Osteocyte (in vitro differentiated cells): Measurements from ENCODE around the gene AKAP6. TPM values are rescaled to one million over a fixed set of nuclear protein-coding genes. Genes with fewer than 3 reads are reported as not detected.
A peak's percentile ranks its signal among the peaks of the same experiment; 100 is the strongest.
"Not testable (repeated sequence)": the region's sequence is repeated elsewhere in the genome, so short reads cannot be mapped to it uniquely, and the experiment has no call there.

Source experiments
- DNase-seq: peaks from one replicate; pipeline ENCODE4 v3.0.0; 2021; ENCODE audit warnings: mixed read lengths; ENCODE audit not compliant: unreplicated experiment; ENCODE audit errors: extremely low spot score
- H3K27ac Mint-ChIP-seq: one replicate; pipeline ENCODE4 v1.8.0; 2021; ENCODE audit warnings: mild to moderate bottlenecking, mixed read lengths; ENCODE audit not compliant: unreplicated experiment
- H3K27me3 Mint-ChIP-seq: one replicate; pipeline ENCODE4 v1.8.0; 2021; ENCODE audit warnings: mixed read lengths; ENCODE audit not compliant: unreplicated experiment
- H3K36me3 Mint-ChIP-seq: one replicate; pipeline ENCODE4 v1.8.0; 2021; ENCODE audit warnings: mixed read lengths; ENCODE audit not compliant: unreplicated experiment
- H3K4me1 Mint-ChIP-seq: one replicate; pipeline ENCODE4 v1.8.0; 2021; ENCODE audit warnings: mixed read lengths; ENCODE audit not compliant: unreplicated experiment
- H3K4me3 Mint-ChIP-seq: one replicate; pipeline ENCODE4 v1.8.0; 2021; ENCODE audit warnings: mild to moderate bottlenecking, moderate library complexity, mixed read lengths; ENCODE audit not compliant: unreplicated experiment
- H3K9me3 Mint-ChIP-seq: one replicate; pipeline ENCODE4 v1.8.0; 2021; ENCODE audit warnings: mixed read lengths; ENCODE audit not compliant: unreplicated experiment
- total RNA-seq: library from RNA; stranded (reverse); gene quantifications from 2 replicates; pipeline ENCODE4 v1.2.1, GENCODE V29; 2021
- TF ChIP-seq, protein P1 (sequence below): fragments of 200-600 bp; sonication (generic); IDR thresholded peaks from 2 replicates; pipeline ENCODE4 v1.5.0; 2021; ENCODE audit warnings: antibody characterized with exemption, mild to moderate bottlenecking, moderate library complexity

The AKAP6 gene
- total RNA-seq, 1 donor from 2014 or later, result 4.1 TPM

- H3K27ac Mint-ChIP-seq, result no peak overlapping the region
- H3K9me3 Mint-ChIP-seq, result no peaks in the 10 kb centered on the region
- no peaks in the 10 kb centered on the region for H3K36me3 Mint-ChIP-seq
- no peaks in the 10 kb centered on the region for H3K27me3 Mint-ChIP-seq
- DNase-seq, result no peak
- peaks cover 28% of the 10 kb centered on the region for H3K4me1 Mint-ChIP-seq
- no peak overlapping the region for H3K4me3 Mint-ChIP-seq
- TF ChIP-seq, protein P1, sequence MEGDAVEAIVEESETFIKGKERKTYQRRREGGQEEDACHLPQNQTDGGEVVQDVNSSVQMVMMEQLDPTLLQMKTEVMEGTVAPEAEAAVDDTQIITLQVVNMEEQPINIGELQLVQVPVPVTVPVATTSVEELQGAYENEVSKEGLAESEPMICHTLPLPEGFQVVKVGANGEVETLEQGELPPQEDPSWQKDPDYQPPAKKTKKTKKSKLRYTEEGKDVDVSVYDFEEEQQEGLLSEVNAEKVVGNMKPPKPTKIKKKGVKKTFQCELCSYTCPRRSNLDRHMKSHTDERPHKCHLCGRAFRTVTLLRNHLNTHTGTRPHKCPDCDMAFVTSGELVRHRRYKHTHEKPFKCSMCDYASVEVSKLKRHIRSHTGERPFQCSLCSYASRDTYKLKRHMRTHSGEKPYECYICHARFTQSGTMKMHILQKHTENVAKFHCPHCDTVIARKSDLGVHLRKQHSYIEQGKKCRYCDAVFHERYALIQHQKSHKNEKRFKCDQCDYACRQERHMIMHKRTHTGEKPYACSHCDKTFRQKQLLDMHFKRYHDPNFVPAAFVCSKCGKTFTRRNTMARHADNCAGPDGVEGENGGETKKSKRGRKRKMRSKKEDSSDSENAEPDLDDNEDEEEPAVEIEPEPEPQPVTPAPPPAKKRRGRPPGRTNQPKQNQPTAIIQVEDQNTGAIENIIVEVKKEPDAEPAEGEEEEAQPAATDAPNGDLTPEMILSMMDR, result no peak
Observed at GRCh38 chr14:32453857-32454810, 125.0 kb downstream of the AKAP6 start.

- Mint-ChIP-seq H3K4me1 (peaks cover 38% of the 10 kb centered on the region), H3K36me3 (no peaks in the 10 kb centered on the region), H3K27me3 (no peaks in the 10 kb centered on the region), H3K27ac (peak overlapping the region; percentile 93), H3K9me3 (peaks cover 7% of the 10 kb centered on the region), H3K4me3 (no peak overlapping the region)
- TF ChIP-seq, protein P1, result no peak
- no peak for DNase-seq
Observed at GRCh38 chr14:32457213-32457920, 128.3 kb downstream of the AKAP6 start.

GRCh38 chr14:32458720-32459119 lies 129.6 kb downstream of the AKAP6 start:
- H3K27ac Mint-ChIP-seq, result peak overlapping the region; percentile 66
- DNase-seq, result no peak
- H3K36me3 Mint-ChIP-seq, result peaks cover 5% of the 10 kb centered on the region
- H3K9me3 Mint-ChIP-seq, result peaks cover 20% of the 10 kb centered on the region
- no peaks in the 10 kb centered on the region for H3K27me3 Mint-ChIP-seq
- TF ChIP-seq, protein P1, result no peak
- H3K4me3 Mint-ChIP-seq, result no peak overlapping the region
- H3K4me1 Mint-ChIP-seq, result peaks cover 35% of the 10 kb centered on the region

DNA sequence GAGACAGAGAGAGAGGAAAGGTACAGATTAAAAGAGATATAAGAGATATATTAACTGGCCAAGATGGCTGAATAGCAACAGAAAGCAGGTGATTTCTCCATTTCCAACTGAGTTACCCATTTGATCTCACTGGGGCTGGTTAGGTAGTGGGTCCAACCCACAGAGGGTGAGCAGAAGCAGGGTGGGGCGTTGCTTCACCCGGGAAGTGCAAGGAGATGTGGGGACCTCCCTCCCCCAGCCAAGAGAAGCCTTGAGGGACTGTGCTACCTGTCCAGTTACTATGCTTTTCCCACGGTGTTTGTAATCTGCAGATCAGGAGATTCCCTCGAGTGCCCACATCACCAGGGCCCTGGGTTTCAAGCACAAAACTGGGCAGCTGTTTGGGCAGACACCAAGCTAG lies 131.2 kb downstream of the AKAP6 start:
- no peak for DNase-seq
- peaks cover 20% of the 10 kb centered on the region for H3K9me3 Mint-ChIP-seq
- H3K27ac Mint-ChIP-seq, result no peak overlapping the region
- H3K4me3 Mint-ChIP-seq, result no peak overlapping the region
- H3K4me1 Mint-ChIP-seq, result peaks cover 33% of the 10 kb centered on the region
- H3K27me3 Mint-ChIP-seq, result no peaks in the 10 kb centered on the region
- TF ChIP-seq, protein P1, result no peak
- peaks cover 6% of the 10 kb centered on the region for H3K36me3 Mint-ChIP-seq

GRCh38 chr14:32462553-32462952 lies 133.5 kb downstream of the AKAP6 start:
- H3K36me3 Mint-ChIP-seq, H3K27ac Mint-ChIP-seq, DNase-seq, H3K4me3 Mint-ChIP-seq, H3K27me3 Mint-ChIP-seq: not testable (repeated sequence)
- peaks cover 26% of the 10 kb centered on the region for H3K9me3 Mint-ChIP-seq
- H3K4me1 Mint-ChIP-seq, result peaks cover 28% of the 10 kb centered on the region
